CD4-positive, alpha-beta T cell treated with Interleukin-1 beta for 1 hour (primary cell): Measurements from ENCODE around the gene LRRC37A.
"Not testable (repeated sequence)": the region's sequence is repeated elsewhere in the genome, so short reads cannot be mapped to it uniquely, and the experiment has no call there.

Source experiments
- DNase-seq, 2 donors: peaks; one replicate each; pipeline ENCODE4 v3.0.0-alpha.2; 2020 to 2022

Gene LRRC37A

GRCh38 chr17:46290906-46291546, 3.9 kb upstream of the LRRC37A start:
- DNase-seq = peak; percentile 14 to 49

DNA sequence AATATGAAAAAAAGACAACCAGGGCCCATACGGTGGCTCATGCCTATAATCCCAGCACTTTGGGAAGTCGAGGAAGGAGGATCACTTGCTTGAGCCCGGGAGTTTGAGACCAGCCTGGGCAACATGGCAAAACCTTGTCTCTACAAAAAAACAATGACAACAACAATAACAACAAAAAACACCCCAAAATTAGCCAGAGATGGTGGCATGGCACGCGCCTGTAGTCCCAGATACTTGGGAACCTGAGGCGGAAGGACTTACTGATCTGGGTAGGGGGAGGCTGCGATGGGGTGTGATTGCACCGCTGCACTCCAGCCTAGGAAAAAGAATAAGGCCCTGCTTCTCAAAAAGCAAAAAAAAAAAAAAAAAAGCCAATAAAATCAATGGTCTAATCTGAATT, 3.3 kb upstream of the LRRC37A start:
- not testable (repeated sequence) for DNase-seq

GRCh38 chr17:46341220-46341619, 46.3 kb downstream of the LRRC37A start:
- not testable (repeated sequence) for DNase-seq

GRCh38 chr17:46342131-46342530, 47.2 kb downstream of the LRRC37A start:
- not testable (repeated sequence) for DNase-seq

DNA sequence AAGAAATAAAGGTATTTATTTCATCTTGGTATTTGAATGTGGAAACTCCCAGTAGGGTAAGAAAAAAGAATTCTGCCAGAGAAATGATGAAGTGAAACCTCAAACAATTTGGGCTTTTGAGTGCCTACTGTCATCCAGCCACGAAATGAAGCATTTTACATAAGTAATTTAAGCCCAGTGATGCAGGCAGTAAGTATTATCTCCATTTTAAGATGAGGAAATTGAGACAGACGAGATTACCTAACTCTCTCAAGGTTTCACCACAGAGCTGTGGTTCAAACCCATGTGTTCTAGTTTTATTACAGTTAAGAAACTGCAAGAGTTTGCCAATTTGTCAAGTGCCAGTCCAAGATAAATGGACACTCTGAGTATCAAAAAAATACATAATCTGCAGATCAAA, 53.4 kb downstream of the LRRC37A start:
- DNase-seq = not testable (repeated sequence)

DNA sequence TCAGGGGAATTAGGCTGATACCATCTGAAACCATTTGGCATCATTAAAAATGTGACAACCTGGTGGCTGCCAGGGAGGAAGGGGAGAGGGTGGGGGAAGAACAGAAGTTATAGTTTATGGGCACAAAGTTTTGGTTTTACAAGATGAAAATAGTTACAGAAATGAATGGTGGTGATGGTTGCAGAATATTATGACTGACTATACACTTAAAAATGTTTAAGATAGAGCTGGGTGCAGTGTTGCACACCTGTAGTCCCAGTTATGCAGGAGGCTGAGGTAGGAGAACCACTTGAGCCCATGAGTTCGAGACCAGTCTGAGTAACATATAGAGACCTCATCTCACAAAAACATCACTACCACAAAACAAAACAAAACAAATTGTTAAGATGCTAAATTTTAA, 54.1 kb downstream of the LRRC37A start:
- DNase-seq = not testable (repeated sequence)

DNA sequence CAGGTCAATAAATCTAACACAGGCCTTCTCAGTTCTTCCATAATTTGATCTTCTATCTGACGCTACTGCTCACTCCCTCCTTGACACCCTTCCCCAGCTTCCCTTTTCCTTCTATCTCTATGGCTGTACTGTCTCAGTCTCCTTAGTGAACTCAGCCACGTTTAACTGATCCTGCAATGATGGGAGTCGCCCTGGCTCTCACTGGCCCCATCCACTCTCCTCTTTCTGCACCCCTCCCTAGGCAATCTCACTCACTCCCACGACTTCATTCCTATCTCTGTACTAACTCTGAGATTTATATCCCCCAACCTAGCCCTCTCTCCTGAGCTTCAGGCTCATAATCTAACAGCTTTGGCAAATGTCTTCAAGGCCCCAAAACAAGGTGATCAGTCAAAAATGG, 58.9 kb downstream of the LRRC37A start:
- not testable (repeated sequence) for DNase-seq

- DNase-seq = not testable (repeated sequence)
Observed at GRCh38 chr17:46361145-46361735, 66.3 kb downstream of the LRRC37A start.

DNA sequence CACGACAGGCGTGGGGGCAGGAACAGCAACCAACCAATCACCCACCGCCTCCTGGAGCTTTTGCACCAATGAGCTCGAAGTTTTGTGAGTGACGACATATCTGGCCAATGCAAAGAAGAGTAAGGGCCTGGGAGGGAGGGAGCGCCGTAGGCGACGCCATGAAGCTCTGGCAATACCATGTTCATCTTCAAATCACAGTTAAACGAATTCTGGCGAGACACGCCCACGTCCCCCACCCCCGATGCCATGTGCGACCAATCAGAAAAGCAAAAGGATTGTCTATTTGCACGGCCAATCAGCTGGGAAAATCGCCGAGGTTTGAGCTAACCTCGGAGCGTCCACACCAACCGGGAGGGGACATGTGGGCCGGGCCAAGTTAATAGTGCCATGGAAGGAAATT, 66.8 kb downstream of the LRRC37A start, which contains the start of gene ARL17B:
TSS of gene ARL17B (minus strand) at position 12 of the 400 bp plus-strand sequence. CDS start 3,369 bp downstream, outside the sequence.
- DNase-seq = peak; percentile 96 to 99

GRCh38 chr17:46367520-46367919, 72.6 kb downstream of the LRRC37A start:
- DNase-seq = not testable (repeated sequence)

DNA sequence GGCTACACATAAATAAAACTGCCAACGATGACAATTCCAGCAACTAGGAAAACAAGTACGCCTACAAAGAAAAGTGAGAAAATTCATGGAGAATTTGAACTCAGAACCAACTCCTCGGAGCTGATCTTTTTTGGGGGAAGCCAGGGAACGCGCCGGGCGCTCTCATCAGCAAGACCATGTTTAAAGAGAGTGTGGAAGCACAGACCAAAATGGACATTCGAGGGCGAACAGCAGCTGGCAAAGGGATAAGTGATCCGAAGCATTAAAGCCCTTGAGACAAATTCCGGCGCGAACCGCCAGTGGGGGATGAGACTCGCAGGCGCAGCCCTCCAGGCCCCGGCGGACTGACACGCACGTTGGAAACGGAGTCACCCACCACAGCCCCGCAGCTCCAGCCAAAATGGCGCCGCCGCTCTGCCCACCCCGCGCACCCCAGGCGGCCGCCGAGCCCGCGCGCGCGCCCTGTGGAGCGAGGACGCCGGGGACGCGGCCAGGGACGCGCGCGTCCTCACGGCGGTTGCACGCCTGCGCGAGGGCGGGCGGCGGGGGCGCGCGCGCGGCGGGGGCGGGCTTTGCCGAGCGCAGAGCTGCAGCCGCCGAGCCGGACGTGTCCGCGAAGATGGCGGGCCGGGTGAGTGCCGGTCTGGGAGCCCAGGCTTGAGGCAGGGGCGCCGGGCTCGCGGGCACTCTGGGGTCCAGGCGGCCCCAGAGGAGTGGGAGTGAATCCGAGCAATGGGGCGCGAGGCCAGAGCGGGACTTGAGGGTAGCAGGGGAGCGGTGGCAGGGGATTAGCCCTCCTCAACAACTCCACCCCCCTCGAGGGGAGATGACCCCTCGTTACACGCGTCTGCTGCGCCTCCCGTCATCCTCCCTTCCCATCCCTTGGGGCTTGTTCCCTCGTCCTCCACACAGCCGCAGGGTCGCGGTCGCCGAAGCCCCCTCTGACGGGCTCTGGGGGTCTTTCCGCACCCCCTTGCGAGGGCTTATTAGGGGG, 77.6 kb downstream of the LRRC37A start:
- not testable (repeated sequence) for DNase-seq

DNA sequence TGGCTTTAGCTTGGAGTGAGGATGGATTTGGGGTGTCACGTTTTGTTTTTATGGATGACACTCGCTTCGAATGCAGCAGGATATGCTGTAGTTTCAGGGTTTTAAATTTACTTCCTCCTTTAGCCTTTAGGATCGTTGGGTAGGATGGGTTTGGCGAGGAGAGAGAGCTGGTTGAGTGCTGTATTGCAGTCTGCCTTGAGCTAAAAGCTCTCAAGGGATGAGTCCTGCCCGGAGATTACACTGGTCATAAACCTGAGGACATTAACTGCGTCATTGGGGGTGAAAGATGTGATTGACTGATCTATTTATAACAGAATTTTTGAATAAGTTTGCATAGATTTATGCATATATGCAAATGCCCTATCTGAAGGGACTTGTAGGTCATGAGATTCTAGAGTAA, 78.5 kb downstream of the LRRC37A start:
- DNase-seq = not testable (repeated sequence)

DNA sequence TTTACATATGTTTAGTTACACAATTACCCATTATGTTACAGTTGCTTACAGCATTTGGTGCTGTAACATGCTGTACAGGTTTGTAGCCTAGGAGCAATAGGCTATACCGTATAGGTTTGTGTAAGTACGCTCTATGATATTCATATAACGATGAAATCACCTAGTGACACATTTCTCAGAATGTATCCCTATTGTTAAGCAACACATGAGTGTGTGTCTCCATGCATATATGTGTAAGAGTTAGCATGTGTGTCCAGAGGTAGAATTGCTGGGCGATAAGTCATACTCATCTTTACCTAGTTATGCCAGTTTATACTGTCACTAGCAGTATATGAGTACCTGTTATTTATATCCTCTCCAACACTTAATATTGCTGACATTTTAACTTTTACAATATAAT, 88.2 kb downstream of the LRRC37A start:
- not testable (repeated sequence) for DNase-seq

GRCh38 chr17:46385491-46385890, 90.6 kb downstream of the LRRC37A start:
- not testable (repeated sequence) for DNase-seq
